CD4-positive, alpha-beta T cell treated with Interleukin-6 for 4 hours (primary cell): ENCODE measurements around the gene KRT82.

Source experiments
- DNase-seq: peaks from one replicate; pipeline ENCODE4 v3.0.0-alpha.2; 2020; ENCODE audit warnings: mixed read lengths

Gene KRT82

GRCh38 chr12:52379536-52379935, 26.6 kb downstream of the KRT82 start:
- DNase-seq: no peak

GRCh38 chr12:52378091-52378490, 28.0 kb downstream of the KRT82 start:
- no peak for DNase-seq

- DNase-seq: no peak
Observed at GRCh38 chr12:52377266-52377665, 28.9 kb downstream of the KRT82 start.

DNA sequence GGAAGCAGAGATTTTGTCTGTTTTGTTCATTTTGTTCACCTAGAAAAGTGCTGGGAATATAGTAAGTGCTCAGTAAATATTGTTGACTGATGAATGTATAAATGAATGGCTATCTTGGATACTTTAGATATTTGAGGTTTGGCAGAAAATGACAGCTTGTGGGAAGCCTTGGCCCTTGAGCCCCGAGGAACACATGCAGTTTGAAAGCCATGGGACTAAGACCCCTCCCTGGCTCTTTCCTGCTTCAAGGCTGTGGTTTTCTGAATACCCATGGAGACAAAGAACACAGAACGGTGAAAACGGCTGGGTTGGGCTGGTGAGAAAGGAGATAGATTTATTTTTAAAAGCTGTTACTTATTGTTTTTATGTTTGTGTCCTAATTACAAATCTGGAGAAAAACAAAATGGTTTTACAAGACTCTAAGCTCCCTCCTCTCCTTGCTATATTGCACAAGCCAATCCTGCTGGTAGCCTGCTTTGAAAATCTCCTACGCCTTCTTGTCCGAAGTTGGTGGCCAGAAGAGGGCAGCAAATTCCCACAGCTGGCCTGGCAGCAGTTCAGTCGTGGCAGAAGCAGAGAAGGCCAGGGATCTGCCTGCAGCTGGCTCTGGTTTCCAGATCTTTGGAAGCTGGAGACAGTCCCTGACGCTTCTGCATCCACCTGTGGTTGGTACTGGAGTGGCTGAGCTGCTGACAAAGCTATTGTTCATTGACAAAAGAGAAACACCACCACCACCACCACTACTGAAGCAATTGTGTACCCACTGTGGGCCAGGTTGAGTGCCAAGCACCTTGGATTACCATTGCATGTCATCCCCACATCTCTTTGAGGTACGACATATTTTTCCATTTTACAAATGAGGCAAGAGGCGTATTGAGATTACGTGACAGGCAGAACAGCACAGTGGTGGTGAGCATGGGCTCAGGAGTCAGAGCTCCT, 33.6 kb downstream of the KRT82 start:
- DNase-seq: peak; percentile 58

DNA sequence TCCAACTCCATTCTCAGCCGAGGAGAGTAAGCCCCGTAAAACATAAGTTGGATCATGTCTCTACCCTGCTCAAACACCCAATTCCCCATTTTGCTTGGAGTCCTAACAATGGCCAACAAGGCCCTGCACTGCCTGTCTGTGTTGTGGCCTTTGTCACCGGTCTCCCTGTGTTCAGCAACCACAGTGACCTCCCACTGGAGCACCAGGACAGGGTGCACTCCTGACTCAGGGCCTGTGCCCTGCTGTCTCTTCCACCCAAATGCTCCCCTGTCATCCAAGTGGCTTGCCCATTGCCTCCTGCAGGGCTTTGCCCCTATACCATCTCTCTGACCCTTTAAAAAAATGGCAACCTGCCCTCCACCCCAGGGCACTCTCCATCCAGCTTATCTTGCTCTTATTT, 34.4 kb downstream of the KRT82 start:
- no peak for DNase-seq

- no peak for DNase-seq
Observed at GRCh38 chr12:52370926-52371608, 35.1 kb downstream of the KRT82 start.

DNA sequence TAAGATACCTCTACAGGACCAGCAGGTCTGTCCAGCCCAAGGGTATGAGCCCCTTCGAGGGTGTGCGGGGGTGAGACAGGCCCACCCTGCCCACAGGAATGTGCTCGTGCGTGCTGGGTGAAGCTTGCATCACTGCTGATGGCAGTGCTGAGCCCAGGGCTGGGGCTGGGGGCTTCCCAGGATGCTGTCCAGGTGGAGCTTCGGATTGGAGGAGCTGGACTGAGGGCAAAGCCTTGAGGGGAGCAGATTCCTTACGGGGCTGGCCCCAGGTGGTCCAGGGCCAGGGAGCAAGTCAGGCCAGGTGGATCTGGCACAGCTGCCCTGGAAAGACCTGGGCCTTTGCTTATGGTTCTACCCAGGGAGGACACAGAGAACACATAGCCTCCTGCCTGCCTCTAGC, 36.3 kb downstream of the KRT82 start:
- no peak for DNase-seq

- DNase-seq: no peak
Observed at GRCh38 chr12:52369211-52369610, 36.9 kb downstream of the KRT82 start.

DNA sequence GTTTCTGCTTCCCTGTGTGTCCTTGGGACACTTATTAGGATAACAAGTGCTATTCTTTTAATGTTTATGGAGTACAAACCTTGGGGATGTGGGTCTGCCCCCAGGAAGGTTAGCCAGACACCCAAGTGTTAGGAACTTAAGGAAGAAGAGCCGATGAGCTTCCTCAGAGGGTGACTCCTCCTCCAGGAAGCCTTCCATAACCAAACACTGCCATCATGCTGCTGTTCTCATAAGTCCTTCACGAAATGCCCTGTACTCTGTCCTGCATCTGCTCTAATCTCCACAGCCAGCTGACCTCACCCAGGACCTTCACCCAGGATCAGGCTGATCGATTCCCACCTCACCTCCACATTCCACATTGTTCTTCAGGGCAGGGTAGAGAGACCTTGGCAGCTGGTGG, 37.6 kb downstream of the KRT82 start:
- no peak for DNase-seq

- DNase-seq: no peak
Observed at GRCh38 chr12:52367876-52368275, 38.3 kb downstream of the KRT82 start.

DNA sequence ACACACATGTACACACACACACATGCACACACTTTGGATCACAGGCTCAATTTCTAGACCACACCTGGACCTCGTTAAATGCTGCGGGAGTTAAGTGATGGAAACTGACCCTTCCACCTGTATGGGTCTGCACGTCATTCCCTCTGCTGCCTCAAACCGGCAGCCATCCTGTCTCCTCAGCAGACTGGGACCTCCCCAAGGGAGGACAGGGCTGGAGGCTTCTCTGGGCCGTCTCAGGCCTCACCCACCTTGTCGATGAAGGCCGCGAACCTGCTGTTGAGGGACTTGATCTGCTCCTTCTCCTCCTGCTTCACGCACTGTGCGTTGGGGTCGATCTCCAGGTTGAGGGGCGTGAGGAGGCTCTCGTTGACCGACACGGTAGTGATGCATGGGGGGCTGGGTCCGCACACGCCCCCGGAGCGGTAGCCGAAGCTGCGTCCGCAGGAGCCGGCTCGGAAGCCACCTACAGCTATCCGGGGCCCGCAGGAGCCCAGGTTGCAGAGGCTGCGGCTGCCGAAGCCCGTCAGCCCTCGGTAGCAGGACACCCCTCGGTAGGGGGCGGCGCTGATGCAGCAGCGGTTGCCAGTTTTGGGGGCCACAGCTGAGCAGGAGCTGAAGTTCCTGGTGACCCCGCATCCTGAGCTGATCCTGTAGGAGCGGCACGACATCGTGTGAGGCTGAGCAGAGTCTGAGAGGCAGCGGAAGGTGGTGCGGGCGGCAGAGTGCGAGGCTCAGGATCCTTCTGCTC, 39.2 kb downstream of the KRT82 start, which contains the start of gene KRT85:
Gene KRT85 (minus strand): TSS at position 744 of the 748 bp plus-strand sequence. CDS start 76 bp downstream, at position 668.
- DNase-seq: no peak

DNA sequence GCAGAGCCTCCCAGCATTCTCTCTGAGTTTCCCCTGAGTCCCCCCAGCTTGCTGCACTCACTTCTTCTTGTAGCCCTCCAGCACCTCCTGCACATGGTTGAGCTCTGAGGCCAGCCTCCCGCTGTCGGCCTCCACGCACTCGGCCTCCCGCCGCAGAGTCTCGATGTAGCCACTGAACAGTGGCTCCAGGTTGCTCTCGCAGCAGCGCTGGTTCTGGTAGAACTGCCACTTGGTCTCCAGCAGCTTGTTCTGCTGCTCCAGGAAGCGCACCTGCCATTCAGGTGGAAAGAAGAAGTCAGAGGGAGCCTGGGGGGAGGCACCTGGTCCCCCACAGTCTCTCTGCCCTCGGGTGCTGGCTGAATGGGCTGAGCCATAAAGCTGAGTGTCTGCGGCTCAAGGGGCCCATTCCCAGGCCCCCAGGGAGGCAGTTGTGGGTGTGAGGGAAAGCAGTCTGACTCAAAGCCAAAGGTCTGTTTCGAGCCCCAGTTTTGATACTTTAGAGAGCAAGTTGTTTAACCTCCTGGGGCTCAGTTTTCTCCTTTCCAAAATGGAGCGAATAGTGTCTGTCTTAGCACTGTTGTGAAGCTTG, 41.1 kb downstream of the KRT82 start:
- no peak for DNase-seq

- no peak for DNase-seq
Observed at GRCh38 chr12:52364061-52364460, 42.1 kb downstream of the KRT82 start.

DNA sequence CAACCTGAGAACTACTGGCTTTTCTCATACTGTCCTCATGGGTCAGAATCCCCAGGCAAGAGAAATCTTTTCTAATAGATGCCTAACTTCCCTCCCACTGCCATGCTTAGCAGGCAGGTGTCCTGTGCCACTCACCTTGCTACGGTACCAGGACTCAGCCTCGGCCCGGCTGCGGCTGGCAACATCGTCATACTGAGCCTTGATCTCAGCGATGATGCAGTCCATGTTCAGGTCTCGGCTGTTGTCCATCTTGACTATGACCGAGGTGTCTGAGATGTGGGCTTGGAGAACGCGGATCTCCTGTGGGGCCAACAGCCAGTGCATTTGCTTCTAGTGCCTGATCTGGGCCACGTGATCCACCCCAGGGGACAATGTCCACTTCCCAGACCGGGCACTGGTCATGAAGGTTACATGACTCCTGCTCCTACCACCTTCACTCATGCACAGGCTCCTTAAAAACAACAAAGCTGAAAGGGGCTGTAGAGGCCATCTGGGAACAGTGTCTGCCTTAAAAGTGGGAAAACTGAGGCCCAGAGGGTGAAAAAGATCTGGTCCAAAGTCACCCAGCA, 42.9 kb downstream of the KRT82 start:
- DNase-seq: no peak

DNA sequence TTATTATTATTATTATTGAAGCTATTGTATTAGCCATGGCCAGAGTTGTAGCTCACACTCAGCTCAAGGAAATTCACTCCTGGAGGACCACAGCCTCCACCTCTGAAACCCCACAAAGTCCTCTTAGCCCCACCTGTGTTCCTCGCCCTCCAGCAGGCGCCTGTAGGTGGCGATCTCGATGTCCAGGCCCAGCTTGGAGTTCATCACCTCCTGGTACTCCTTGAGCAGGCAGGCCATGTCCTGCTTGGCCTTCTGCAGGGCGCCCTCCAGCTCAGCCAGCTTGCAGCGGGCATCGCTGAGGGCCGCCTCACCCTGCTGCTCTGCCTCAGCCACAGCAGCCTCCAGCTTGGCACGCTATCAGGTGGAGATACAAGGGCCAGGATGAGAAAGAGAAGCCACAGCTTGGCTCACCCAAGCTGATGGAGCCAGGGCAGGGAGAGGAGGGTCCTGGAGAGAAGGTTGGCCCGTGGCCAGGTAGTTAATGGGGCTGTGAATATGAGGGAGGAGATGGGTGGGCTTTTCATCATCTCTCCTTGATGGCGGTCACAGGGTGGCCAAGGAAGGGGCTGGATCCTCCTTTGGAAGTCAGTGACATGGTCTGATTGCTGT, 43.9 kb downstream of the KRT82 start:
- DNase-seq: no peak

GRCh38 chr12:52361553-52361952, 44.6 kb downstream of the KRT82 start:
- DNase-seq: no peak

GRCh38 chr12:52360663-52361271, 45.4 kb downstream of the KRT82 start:
- no peak for DNase-seq

- DNase-seq: no peak
Observed at GRCh38 chr12:52360106-52360662, 46.0 kb downstream of the KRT82 start.

DNA sequence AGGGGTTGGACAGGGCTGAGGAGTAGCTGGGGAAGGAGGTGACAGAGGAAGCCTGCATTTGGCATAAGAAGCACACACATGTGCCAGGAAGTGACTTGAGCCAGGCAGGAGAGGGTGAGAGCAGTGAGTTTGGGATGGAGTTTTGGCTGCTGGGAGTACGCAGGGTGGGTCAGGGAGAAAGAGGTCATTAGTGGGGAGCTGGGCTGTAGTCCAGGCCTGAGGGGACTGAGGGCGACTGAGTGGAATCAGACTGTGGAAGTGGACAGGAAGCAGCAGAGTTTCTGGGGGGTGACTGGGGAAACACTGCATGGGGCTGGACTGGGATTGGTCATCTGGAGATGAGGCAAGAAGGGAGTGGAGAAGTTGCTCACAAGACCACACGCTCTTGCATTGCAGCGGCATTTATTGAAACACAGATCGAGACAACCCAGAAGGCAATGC, 46.5 kb downstream of the KRT82 start:
- DNase-seq: no peak

DNA sequence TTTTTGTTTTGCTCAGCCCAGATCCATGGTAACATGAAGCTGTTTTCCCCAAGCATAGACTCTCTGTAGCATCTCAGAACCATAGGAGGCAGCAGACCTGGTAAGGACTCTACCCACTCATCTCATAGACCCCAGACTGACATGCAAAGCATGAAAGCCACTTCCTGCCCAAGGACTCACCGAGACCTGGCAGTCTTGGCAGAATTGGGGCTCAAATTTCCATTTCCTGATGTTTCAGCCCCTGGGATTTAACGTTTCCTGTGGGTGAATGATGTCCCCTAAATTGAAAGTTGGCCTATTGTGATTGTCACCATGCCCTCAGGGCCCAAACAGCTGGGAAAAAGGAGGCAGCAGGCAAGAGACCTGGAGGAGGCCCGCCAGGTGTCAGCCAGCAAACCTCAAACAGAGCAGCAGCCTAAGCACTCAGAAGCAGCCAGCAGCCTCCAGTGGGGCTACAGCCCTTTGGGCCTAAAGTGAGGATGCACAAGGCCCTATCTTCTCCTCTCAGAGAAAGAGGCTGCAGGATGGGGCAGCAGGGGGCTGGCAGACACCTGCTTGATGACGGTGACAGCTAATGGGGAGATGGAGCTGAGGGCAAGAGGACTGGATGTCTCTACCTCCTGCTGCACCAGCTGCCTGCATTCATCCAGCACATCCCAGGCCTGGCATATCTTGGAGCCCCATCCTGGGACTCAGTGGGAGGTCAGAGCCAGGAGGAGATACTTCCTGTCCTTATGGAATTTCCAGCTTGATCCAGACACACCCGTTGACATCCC, 47.4 kb downstream of the KRT82 start:
- DNase-seq: peak; percentile 30
